Liver (tissue), 3 donors: ENCODE results near the gene HNRNPL.
"Not testable (repeated sequence)": the region's sequence is repeated elsewhere in the genome, so short reads cannot be mapped to it uniquely, and the experiment has no call there.

Experiments used
- CTCF ChIP-seq: fragments of 150-350 bp; IDR thresholded peaks from 2 replicates; pipeline ENCODE4 v1.5.1; 2017; ENCODE audit warnings: improper control_type of control experiment, low read depth, low read length; ENCODE audit not compliant: missing input control
- FOXA1 ChIP-seq: IDR thresholded peaks from 2 replicates; pipeline ENCODE4 v1.6.1; 2016; ENCODE audit warnings: antibody characterized with exemption
- FOXA2 ChIP-seq: IDR thresholded peaks from 2 replicates; pipeline ENCODE4 v1.6.1; 2016; ENCODE audit warnings: antibody characterized with exemption
- GABPA ChIP-seq, 2 donors: IDR thresholded peaks in 1 of 2; conservative IDR thresholded peaks in 1 of 2; 2 replicates each; pipeline ENCODE4 v1.6.1; 2016; ENCODE audit warnings: antibody characterized with exemption in 2 of 2, mild to moderate bottlenecking in 1 of 2, moderate library complexity in 1 of 2
- JUND ChIP-seq, 2 donors: IDR thresholded peaks; 2 replicates each; pipeline ENCODE4 v1.6.1; 2016; ENCODE audit warnings: antibody characterized with exemption in 2 of 2
- MAX ChIP-seq: IDR thresholded peaks from 2 replicates; pipeline ENCODE4 v1.6.1; 2016; ENCODE audit warnings: antibody characterized with exemption
- RAD21 ChIP-seq, 2 donors: IDR thresholded peaks; 2 replicates each; pipeline ENCODE4 v1.6.1; 2016; ENCODE audit warnings: antibody characterized with exemption in 2 of 2, mild to moderate bottlenecking in 2 of 2
- REST ChIP-seq: IDR thresholded peaks from 2 replicates; pipeline ENCODE4 v1.6.1; 2016; ENCODE audit warnings: antibody characterized with exemption, mild to moderate bottlenecking
- SP1 ChIP-seq: IDR thresholded peaks from 2 replicates; pipeline ENCODE4 v1.6.1; 2018; ENCODE audit warnings: antibody characterized with exemption, mild to moderate bottlenecking
- TAF1 ChIP-seq: conservative IDR thresholded peaks from 2 replicates; pipeline ENCODE4 v1.6.1; 2016; ENCODE audit warnings: antibody characterized with exemption, mild to moderate bottlenecking
- YY1 ChIP-seq: IDR thresholded peaks from 2 replicates; pipeline ENCODE4 v1.6.1; 2016; ENCODE audit warnings: antibody characterized with exemption, mild to moderate bottlenecking
- TF ChIP-seq, protein P1 (sequence below): IDR thresholded peaks from 2 replicates; pipeline ENCODE4 v1.6.1; 2016; ENCODE audit warnings: antibody characterized with exemption
- TF ChIP-seq, protein P2 (sequence below): IDR thresholded peaks from 2 replicates; pipeline ENCODE4 v1.6.1; 2016; ENCODE audit warnings: antibody characterized with exemption
- donor health status: healthy.
- donor health status: healthy.

GRCh38 chr19:38807374-38808098 is 42.2 kb downstream of the HNRNPL start:
- TF ChIP-seq RAD21 (IDR thresholded peaks at IDR 0.05); YY1; TAF1; CTCF; SP1; REST; FOXA1; GABPA (IDR thresholded peaks at IDR 0.05 in 1 of 2, conservative IDR thresholded peaks at IDR 0.05 in 1 of 2); JUND (IDR thresholded peaks at IDR 0.05); FOXA2; MAX: not testable (repeated sequence)
- TF ChIP-seq, protein P1, sequence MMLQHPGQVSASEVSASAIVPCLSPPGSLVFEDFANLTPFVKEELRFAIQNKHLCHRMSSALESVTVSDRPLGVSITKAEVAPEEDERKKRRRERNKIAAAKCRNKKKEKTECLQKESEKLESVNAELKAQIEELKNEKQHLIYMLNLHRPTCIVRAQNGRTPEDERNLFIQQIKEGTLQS = not testable (repeated sequence)
- TF ChIP-seq, protein P2, sequence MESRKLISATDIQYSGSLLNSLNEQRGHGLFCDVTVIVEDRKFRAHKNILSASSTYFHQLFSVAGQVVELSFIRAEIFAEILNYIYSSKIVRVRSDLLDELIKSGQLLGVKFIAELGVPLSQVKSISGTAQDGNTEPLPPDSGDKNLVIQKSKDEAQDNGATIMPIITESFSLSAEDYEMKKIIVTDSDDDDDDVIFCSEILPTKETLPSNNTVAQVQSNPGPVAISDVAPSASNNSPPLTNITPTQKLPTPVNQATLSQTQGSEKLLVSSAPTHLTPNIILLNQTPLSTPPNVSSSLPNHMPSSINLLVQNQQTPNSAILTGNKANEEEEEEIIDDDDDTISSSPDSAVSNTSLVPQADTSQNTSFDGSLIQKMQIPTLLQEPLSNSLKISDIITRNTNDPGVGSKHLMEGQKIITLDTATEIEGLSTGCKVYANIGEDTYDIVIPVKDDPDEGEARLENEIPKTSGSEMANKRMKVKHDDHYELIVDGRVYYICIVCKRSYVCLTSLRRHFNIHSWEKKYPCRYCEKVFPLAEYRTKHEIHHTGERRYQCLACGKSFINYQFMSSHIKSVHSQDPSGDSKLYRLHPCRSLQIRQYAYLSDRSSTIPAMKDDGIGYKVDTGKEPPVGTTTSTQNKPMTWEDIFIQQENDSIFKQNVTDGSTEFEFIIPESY = not testable (repeated sequence)
